ENCODE measurements around the gene UBE2S.

UBE2S gene

DNA sequence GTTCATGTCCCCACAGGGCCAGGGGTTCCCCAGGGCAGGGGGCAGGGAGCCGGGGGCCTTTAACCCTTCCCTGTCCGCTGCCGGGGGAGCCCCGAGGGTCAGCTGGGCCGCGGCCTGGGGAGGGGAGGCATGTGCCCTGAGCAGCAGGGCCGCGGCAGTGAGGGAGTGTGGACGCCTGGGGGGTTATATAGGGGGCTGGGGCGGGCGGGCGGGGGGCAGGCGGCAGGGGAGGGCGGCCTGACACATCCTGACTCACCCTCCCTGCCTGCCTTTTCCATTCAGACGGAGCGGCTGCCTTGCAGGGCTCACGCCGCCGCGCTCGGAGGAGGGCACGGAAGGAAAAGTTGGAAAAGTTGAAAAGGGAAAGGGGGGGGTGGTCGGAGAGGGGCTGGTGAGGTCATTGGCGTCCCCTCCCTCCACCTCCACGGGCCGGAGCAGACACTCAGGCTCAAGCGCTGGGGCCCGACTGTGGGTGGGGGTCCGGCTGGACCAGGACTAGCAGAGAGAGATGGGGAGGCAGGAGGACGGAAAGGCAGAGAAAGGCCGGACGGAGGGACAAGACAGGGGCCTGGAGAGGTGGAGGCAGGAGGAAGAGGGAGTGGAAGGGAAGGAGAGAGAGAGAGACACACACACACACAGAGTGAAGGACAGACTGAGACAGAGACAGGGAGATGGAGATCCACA, 37.1 kb downstream of the UBE2S start, which contains the start of gene IL11:
Gene IL11, minus strand, starts transcription at position 159 of the 684 bp plus-strand sequence. Its CDS starts 153 bp downstream, at position 6.
- TF ChIP-seq, protein P1, sequence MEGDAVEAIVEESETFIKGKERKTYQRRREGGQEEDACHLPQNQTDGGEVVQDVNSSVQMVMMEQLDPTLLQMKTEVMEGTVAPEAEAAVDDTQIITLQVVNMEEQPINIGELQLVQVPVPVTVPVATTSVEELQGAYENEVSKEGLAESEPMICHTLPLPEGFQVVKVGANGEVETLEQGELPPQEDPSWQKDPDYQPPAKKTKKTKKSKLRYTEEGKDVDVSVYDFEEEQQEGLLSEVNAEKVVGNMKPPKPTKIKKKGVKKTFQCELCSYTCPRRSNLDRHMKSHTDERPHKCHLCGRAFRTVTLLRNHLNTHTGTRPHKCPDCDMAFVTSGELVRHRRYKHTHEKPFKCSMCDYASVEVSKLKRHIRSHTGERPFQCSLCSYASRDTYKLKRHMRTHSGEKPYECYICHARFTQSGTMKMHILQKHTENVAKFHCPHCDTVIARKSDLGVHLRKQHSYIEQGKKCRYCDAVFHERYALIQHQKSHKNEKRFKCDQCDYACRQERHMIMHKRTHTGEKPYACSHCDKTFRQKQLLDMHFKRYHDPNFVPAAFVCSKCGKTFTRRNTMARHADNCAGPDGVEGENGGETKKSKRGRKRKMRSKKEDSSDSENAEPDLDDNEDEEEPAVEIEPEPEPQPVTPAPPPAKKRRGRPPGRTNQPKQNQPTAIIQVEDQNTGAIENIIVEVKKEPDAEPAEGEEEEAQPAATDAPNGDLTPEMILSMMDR (IDR thresholded peaks at IDR 0.05), result no peak
- DNase-seq (ENCODE audit: low spot score), result no peak
- peak within 1 kb of the TSS; percentile 61 for H3K4me3 ChIP-seq
- H3K27ac ChIP-seq, result no peak within 1 kb of the TSS

DNA sequence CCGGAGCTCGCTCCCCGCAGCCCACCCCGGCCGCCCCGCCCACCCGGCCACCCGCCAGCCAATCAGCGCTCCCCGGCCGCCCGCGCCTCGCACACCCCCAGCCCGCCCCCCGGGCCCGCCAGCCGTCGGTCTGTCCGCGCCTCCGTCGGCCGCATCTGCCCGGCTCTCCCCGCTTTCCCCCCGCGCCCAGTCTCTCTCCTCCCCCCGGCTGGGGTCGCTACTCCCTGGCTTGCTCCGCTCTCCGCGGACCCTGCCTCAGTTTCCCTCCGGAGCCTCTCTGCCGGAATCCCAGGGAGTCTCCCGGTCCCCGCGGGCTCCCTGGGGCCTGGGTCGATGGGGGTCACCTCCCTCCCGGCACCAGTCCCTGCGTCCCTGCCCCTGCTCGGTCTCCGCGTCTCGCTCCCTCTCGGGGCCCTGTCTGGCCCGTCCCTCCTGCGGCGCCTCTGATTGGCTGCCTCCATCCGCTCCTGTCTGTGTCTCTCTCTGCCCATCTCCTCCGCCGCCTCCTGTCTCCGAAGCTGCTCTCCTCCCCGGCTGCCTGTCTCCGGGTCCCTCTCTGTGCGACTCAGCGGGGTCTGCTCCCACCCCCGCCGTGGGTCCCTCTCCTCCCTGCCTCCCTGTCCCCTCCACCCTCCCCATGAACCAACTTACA, 37.8 kb downstream of the UBE2S start:
- DNase-seq (ENCODE audit: low spot score), result no peak

DNA sequence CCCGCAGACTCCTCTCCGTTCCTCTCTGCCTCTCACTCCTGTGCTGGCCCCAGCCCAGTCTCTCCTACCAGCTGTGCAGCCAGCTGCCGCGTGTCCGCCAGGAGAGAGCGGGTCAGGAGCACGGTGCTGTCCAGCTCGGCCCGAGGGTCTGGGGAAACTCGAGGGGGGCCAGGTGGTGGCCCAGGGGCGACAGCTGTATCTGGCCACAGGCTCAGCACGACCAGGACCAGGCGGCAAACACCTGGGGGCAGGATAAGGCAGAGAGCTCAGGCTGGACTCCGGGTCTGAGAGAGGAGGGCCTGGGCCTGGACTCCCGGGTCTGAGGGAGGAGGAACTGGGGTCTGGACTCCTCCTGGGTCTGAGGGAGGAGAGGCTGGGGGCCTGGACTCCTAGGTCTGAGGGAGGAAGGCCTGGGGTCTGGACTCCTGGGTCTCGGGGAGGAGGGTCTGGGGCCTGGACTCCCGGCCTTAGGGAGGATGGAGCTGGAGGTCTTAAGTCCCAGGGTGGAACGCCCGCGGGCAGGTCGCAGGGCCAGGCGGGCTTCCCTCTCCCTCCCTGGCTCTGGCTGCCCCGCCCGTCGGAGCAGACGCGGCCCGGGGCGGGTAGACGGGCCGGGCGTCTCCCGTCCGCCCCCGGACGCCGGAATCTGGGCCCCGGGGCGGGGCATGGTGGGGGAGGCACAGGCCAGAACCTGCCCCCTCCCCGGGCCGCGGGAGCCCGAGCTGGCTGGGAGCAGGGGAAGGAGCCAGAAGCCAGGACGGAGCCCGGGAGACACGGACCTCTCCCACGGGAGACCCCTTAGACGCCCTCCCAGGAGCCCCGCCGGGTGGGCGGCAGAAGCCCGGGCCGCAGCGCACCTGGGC, 38.7 kb downstream of the UBE2S start:
- peak overlapping the region; percentile 61 for H3K4me3 ChIP-seq
- H3K27ac ChIP-seq, result no peak overlapping the region
- DNase-seq (ENCODE audit: low spot score), result no peak
- TF ChIP-seq, protein P1 (IDR thresholded peaks at IDR 0.05), result no peak

More for the DNA sequence above, 37.8 kb downstream of the UBE2S start:
- H3K27ac ChIP-seq, result no peak overlapping the region
- TF ChIP-seq, protein P1 (IDR thresholded peaks at IDR 0.05), result no peak
- H3K4me3 ChIP-seq, result peak overlapping the region; percentile 61

DNA sequence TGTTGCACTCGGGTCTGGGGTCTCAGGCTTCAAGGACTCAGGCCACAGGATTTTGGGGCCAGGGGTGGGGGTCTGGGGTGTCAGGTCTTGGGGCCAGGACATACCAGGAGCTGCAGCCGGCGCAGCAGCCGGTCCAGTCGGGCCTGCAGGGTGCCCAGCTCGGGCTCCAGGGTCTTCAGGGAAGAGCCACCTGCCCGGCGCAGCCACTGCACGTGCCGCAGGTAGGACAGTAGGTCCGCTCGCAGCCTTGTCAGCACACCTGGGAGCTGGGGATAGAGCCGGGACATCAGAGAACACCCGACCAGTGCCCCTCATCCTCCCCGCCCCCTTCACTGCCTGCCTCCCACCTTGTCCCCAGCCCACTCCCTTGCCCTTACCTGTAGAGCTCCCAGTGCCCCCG, 39.5 kb downstream of the UBE2S start:
- Histone ChIP-seq H3K27ac (no peak overlapping the region), H3K4me3 (no peak overlapping the region)
- TF ChIP-seq, protein P1 (IDR thresholded peaks at IDR 0.05), result no peak
- DNase-seq (ENCODE audit: low spot score), result no peak

DNA sequence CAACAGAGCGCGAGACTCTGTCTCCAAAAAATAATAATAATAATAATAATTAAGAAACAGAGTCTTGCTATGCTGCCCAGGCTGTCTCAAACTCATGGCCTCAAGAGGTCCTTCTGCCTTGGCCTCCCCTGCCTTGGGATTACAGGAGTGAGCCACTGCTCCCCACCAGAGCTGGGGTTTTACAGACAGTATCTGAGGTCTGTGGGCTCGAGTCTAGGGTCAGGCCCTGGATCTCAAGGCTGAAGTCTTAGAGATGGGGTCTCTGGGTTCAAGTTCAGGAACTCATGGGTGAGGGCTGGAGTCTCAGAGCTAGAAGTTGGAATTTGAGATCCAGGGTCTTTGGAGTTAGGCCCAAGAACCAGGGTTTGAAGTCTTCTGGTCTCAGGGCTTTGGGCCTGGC, 40.8 kb downstream of the UBE2S start:
- DNase-seq (ENCODE audit: low spot score), result no peak
- Histone ChIP-seq H3K27ac (no peak overlapping the region), H3K4me3 (no peak overlapping the region)
- TF ChIP-seq, protein P1 (IDR thresholded peaks at IDR 0.05), result no peak

DNA sequence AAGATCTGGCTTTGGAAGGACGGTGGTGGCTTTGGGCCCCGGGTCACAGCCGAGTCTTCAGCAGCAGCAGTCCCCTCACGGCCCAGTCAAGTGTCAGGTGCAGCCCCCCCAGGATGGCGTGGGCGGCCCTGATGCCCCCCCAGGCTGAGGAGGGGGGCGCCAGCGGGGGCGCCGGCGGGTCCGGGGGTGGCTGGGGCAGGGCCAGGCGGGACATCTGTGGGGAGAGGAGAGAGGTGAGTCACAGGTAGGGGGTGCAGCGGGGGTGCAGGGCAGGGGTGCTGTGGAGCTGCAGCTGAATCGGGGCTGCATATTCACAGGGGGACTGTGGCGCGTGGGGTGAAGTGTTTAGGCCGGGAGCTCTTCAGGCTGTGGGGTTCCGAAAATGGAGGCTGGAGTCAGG, 41.6 kb downstream of the UBE2S start:
- Histone ChIP-seq H3K27ac (no peak overlapping the region), H3K4me3 (no peak overlapping the region)
- TF ChIP-seq, protein P1 (IDR thresholded peaks at IDR 0.05), result no peak
- no peak for DNase-seq (ENCODE audit: low spot score)
